ENCODE results near the gene SLPI. TPM values are rescaled to one million over a fixed set of nuclear protein-coding genes. Genes with fewer than 3 reads are reported as not detected.

The SLPI gene
- total RNA-seq, 1 donor from 2014 or later, result 854 TPM

DNA sequence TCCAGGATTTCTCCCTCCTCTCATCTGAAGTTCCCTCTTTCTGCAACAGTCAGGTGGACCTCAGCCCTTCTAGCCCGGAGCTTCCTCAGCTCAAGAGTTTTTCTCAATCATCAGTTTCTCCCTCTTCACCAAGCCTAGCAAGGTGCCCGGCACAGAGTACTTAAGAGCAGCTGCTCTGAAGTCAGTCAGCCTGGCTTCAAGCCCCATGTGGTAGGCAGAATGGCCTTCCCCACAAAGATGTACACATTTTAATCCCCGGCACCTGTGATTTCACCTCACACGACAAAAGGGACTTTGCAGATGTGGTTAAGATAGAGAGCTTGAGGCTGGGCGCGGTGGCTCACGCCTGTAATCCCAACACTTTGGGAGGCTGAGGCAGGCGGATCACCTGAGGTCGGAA, 37.2 kb upstream of the SLPI start:
- Histone ChIP-seq H3K36me3 (ENCODE audit: control insufficient read depth, insufficient read depth, low read length) (no peaks in the 10 kb centered on the region), H3K4me3 (ENCODE audit: low read depth, low read length) (no peak overlapping the region), H3K27me3 (ENCODE audit: control insufficient read depth, insufficient read depth, low read length) (peaks cover 5% of the 10 kb centered on the region)
- no peak for FAIRE-seq
- TF ChIP-seq, protein P1, sequence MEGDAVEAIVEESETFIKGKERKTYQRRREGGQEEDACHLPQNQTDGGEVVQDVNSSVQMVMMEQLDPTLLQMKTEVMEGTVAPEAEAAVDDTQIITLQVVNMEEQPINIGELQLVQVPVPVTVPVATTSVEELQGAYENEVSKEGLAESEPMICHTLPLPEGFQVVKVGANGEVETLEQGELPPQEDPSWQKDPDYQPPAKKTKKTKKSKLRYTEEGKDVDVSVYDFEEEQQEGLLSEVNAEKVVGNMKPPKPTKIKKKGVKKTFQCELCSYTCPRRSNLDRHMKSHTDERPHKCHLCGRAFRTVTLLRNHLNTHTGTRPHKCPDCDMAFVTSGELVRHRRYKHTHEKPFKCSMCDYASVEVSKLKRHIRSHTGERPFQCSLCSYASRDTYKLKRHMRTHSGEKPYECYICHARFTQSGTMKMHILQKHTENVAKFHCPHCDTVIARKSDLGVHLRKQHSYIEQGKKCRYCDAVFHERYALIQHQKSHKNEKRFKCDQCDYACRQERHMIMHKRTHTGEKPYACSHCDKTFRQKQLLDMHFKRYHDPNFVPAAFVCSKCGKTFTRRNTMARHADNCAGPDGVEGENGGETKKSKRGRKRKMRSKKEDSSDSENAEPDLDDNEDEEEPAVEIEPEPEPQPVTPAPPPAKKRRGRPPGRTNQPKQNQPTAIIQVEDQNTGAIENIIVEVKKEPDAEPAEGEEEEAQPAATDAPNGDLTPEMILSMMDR (IDR thresholded peaks at IDR 0.05; ENCODE audit: insufficient read depth, low read length, severe bottlenecking), result no peak
- DNase-seq (ENCODE audit: low read depth), result no peak

DNA sequence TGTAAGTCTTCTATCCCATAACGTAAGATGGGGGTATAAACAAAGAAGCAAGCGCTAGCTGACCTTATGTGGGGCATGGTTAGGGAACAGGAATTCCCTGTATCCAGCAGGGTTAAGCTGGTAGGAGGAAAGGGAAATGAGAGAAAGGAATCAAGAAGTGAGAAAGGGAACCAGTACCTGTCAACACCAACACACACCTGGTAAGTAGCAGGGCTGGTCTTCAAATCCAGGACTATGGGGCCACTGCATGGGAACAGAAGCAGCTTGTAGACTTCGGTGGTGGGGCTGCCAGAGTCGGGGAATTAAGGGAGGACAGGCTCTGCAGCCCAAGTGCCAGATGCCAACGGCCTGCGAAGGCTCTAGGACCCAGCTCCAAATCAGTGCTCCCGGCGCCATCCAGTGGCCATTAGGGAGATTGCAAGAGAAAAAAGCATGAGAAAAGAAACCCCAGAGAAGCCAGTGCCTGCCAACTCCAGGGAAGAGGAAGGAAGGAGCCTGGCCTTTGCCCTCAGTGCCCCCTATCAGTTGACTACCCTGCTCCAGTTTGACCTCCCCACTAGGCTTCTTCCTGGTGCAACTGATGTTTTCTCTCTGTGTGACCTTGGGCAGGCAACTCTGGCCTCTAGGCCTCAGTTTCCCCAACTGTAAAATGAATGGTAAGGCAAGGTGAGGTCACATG, 36.5 kb upstream of the SLPI start:
- peak; percentile 55 for DNase-seq (ENCODE audit: low read depth)
- Histone ChIP-seq H3K4me3 (ENCODE audit: low read depth, low read length) (no peak overlapping the region), H3K36me3 (ENCODE audit: control insufficient read depth, insufficient read depth, low read length) (no peaks in the 10 kb centered on the region), H3K27me3 (ENCODE audit: control insufficient read depth, insufficient read depth, low read length) (peaks cover 5% of the 10 kb centered on the region)
- TF ChIP-seq, protein P1 (IDR thresholded peaks at IDR 0.05; ENCODE audit: insufficient read depth, low read length, severe bottlenecking), result peak; percentile 92
- no peak for FAIRE-seq

DNA sequence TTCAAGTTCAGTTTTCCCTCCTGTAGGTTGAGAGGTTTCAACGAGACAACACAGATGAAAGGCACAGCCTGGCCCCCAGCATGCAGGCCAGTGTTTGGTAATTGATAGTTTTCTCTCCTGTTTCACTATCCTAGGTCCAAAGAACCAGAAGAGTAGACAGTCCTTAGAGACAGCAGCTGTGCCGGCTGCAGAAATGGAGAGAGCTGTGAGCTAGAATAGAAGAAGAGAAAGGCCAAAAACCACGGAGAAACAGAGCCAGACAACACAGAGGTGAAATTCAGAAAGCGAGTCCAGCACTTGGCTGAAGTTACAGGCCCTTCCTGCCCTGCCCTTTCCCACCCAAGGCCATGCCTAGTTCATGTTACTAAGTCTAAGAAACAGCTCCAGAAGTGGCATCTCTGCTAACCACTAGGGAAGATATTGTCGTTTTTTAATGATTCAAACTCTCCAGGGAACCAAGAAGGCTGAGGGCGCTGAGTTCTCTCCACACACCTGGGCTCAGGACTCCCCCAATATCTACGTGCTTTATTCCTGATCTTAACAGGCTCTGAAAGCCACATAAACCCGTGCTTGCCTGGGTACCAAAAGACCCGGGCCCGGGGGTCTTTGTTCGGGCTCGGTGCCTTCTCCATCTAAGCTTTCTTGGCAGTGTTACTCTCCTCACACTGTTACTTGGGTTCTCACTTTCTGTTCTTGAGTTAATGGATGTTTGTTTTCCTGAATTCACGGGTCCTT, 35.7 kb upstream of the SLPI start:
- DNase-seq (ENCODE audit: low read depth) (no peak), FAIRE-seq (no peak)
- TF ChIP-seq, protein P1 (IDR thresholded peaks at IDR 0.05; ENCODE audit: insufficient read depth, low read length, severe bottlenecking), result no peak
- H3K27me3 ChIP-seq (ENCODE audit: control insufficient read depth, insufficient read depth, low read length), result peaks cover 5% of the 10 kb centered on the region
- H3K4me3 ChIP-seq (ENCODE audit: low read depth, low read length), result no peak overlapping the region
- H3K36me3 ChIP-seq (ENCODE audit: control insufficient read depth, insufficient read depth, low read length), result no peaks in the 10 kb centered on the region

DNA sequence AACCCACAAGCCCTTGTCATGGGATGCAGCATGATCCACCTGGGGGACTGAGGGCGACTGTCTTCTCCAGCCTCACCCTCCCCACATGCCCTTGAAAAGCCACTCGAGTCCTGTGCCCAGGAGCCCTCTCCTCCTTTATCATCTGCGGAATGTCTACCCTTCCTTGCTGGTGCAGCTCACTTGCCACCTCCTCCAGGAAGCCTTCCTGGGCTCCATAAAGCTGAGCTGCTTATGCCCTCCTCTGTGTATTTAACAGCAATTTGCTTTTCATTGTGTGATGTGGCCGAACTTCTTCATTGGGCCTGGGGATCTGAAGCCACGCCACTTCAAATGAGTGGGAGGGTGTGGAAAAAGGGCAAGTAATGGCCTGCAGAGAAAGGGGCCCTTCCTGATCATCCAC, 34.5 kb upstream of the SLPI start:
- Histone ChIP-seq H3K27me3 (ENCODE audit: control insufficient read depth, insufficient read depth, low read length) (peaks cover 5% of the 10 kb centered on the region), H3K36me3 (ENCODE audit: control insufficient read depth, insufficient read depth, low read length) (no peaks in the 10 kb centered on the region), H3K4me3 (ENCODE audit: low read depth, low read length) (no peak overlapping the region)
- TF ChIP-seq, protein P1 (IDR thresholded peaks at IDR 0.05; ENCODE audit: insufficient read depth, low read length, severe bottlenecking), result no peak
- FAIRE-seq, result no peak
- DNase-seq (ENCODE audit: low read depth), result no peak

DNA sequence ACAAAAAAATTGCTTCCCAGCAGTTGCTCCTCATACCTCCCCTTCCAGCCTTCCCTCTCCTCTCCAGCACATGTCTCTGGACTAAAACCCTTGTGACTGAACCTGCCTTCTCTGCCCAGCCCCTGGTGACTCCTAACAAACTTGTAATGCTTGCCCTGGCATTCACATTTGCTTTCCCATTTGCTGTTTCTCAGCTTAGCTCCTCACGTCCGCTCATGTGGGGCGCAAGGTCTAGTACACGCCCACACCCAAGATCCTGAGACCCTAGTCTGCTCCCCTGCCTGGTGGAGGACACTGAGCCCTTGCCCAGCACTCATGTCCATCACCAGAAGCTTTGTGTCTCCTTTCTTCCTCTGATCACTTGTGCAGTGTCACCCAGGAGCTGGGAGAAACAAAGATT, 34.0 kb upstream of the SLPI start:
- no peak for DNase-seq (ENCODE audit: low read depth)
- peaks cover 5% of the 10 kb centered on the region for H3K27me3 ChIP-seq (ENCODE audit: control insufficient read depth, insufficient read depth, low read length)
- no peak overlapping the region for H3K4me3 ChIP-seq (ENCODE audit: low read depth, low read length)
- H3K36me3 ChIP-seq (ENCODE audit: control insufficient read depth, insufficient read depth, low read length), result no peaks in the 10 kb centered on the region
- FAIRE-seq, result no peak
- TF ChIP-seq, protein P1 (IDR thresholded peaks at IDR 0.05; ENCODE audit: insufficient read depth, low read length, severe bottlenecking), result no peak

Measured in bronchial epithelial cell (primary cell).